ENCODE measurements around the gene TSHZ1. TPM values are rescaled to one million over a fixed set of nuclear protein-coding genes. Genes with fewer than 3 reads are reported as not detected.

The TSHZ1 gene
- total RNA-seq, 1 donor = 10.5 TPM

DNA sequence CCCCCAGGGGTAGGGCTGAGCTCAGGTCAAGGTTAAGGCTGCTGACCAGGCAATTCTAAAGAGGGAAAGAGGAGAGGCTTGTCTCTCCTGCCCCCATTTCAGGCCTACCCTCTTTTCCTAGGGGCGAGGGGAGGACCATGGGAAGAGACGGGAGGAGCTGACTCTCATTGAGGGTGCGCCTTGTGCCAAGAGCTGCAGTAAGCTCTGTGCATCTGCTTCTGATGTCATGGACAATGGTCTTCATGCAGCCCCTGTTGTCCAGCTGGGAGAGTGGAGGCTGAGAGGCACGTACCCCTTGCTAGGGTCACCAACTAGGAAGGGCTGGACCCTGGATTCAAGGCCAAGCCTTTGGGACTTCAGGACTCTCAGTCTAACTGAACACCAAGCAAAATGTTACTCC, 46.9 kb upstream of the TSHZ1 start:
- H3K9me3 ChIP-seq (ENCODE audit: low read depth, low read length) = no peaks in the 10 kb centered on the region
- peaks cover 3% of the 10 kb centered on the region for H3K4me1 ChIP-seq (ENCODE audit: insufficient read depth, low read length)
- H3K4me3 ChIP-seq (ENCODE audit: insufficient read depth, low read length) = no peak overlapping the region
- no peak overlapping the region for H3K4me2 ChIP-seq (ENCODE audit: insufficient read depth, low read length)
- no peaks in the 10 kb centered on the region for H3K79me2 ChIP-seq (ENCODE audit: insufficient read depth, low read length)
- H3K36me3 ChIP-seq (ENCODE audit: insufficient read depth, low read length) = no peaks in the 10 kb centered on the region
- no peak overlapping the region for H2AFZ ChIP-seq (ENCODE audit: low read length)
- no peak for DNase-seq (ENCODE audit: insufficient read length, low spot score, missing footprints)
- TF ChIP-seq, protein P1, sequence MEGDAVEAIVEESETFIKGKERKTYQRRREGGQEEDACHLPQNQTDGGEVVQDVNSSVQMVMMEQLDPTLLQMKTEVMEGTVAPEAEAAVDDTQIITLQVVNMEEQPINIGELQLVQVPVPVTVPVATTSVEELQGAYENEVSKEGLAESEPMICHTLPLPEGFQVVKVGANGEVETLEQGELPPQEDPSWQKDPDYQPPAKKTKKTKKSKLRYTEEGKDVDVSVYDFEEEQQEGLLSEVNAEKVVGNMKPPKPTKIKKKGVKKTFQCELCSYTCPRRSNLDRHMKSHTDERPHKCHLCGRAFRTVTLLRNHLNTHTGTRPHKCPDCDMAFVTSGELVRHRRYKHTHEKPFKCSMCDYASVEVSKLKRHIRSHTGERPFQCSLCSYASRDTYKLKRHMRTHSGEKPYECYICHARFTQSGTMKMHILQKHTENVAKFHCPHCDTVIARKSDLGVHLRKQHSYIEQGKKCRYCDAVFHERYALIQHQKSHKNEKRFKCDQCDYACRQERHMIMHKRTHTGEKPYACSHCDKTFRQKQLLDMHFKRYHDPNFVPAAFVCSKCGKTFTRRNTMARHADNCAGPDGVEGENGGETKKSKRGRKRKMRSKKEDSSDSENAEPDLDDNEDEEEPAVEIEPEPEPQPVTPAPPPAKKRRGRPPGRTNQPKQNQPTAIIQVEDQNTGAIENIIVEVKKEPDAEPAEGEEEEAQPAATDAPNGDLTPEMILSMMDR (IDR thresholded peaks at IDR 0.05; ENCODE audit: extremely low read depth, low read depth, low read length) = no peak
- peaks cover 18% of the 10 kb centered on the region for H3K27me3 ChIP-seq (ENCODE audit: insufficient read depth, low read length)
- no peak overlapping the region for H3K27ac ChIP-seq (ENCODE audit: low read depth, low read length)
- H4K20me1 ChIP-seq (ENCODE audit: insufficient read depth, low read length) = no peaks in the 10 kb centered on the region

GRCh38 chr18:75164479-75164878, 46.1 kb upstream of the TSHZ1 start:
- Histone ChIP-seq H3K27me3 (ENCODE audit: insufficient read depth, low read length) (peaks cover 17% of the 10 kb centered on the region), H4K20me1 (ENCODE audit: insufficient read depth, low read length) (no peaks in the 10 kb centered on the region), H3K27ac (ENCODE audit: low read depth, low read length) (no peak overlapping the region), H3K4me2 (ENCODE audit: insufficient read depth, low read length) (no peak overlapping the region), H3K4me3 (ENCODE audit: insufficient read depth, low read length) (no peak overlapping the region), H2AFZ (ENCODE audit: low read length) (no peak overlapping the region), H3K36me3 (ENCODE audit: insufficient read depth, low read length) (no peaks in the 10 kb centered on the region), H3K79me2 (ENCODE audit: insufficient read depth, low read length) (no peaks in the 10 kb centered on the region), H3K9me3 (ENCODE audit: low read depth, low read length) (no peaks in the 10 kb centered on the region), H3K4me1 (ENCODE audit: insufficient read depth, low read length) (peaks cover 3% of the 10 kb centered on the region)
- no peak for DNase-seq (ENCODE audit: insufficient read length, low spot score, missing footprints)
- TF ChIP-seq, protein P1 (IDR thresholded peaks at IDR 0.05; ENCODE audit: extremely low read depth, low read depth, low read length) = no peak

DNA sequence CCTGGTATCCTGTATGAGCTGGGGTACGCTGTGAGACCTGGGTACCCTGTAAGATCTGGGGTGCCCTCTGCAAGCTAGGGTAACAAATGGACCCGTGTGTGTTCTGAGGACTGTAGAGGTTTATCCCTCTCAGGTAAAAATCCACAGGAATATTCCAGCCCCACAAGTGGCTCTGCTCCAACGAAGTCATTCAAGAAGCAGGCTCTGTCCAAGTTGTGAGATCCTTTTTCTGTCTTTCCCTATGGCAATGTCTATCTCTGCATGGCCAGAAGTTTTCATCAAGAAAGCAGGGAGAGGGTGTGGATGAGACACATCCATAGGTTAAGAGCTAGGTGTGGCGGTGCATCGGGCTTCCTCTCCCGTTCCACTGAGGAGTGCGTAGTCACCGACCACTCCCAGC, 44.7 kb upstream of the TSHZ1 start:
- H3K9me3 ChIP-seq (ENCODE audit: low read depth, low read length) = no peaks in the 10 kb centered on the region
- H3K27ac ChIP-seq (ENCODE audit: low read depth, low read length) = no peak overlapping the region
- H3K27me3 ChIP-seq (ENCODE audit: insufficient read depth, low read length) = peaks cover 3% of the 10 kb centered on the region
- no peaks in the 10 kb centered on the region for H4K20me1 ChIP-seq (ENCODE audit: insufficient read depth, low read length)
- H3K36me3 ChIP-seq (ENCODE audit: insufficient read depth, low read length) = no peaks in the 10 kb centered on the region
- H2AFZ ChIP-seq (ENCODE audit: low read length) = no peak overlapping the region
- H3K4me1 ChIP-seq (ENCODE audit: insufficient read depth, low read length) = no peaks in the 10 kb centered on the region
- H3K4me3 ChIP-seq (ENCODE audit: insufficient read depth, low read length) = no peak overlapping the region
- TF ChIP-seq, protein P1 (IDR thresholded peaks at IDR 0.05; ENCODE audit: extremely low read depth, low read depth, low read length) = no peak
- DNase-seq (ENCODE audit: insufficient read length, low spot score, missing footprints) = no peak
- no peak overlapping the region for H3K4me2 ChIP-seq (ENCODE audit: insufficient read depth, low read length)
- no peaks in the 10 kb centered on the region for H3K79me2 ChIP-seq (ENCODE audit: insufficient read depth, low read length)

DNA sequence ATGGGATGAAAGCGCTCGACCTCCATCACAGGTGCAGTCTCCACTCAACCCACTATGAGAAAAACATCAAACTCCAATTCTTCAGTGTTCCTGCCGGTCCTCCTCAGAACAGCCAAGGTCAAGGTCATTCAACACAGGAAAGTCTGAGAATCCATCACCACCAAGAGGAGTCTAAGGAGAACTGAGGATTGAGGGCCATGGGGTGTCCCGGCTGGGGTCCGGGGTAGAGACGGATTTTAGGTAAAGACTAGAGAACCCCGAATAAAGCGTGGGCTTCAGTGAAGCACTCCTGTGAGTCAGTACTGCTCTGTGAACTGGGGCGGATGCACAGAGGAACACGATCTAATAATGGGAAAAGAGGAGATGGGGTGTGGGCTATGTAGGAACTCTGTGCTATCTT, 43.5 kb upstream of the TSHZ1 start:
- no peak for DNase-seq (ENCODE audit: insufficient read length, low spot score, missing footprints)
- Histone ChIP-seq H3K27me3 (ENCODE audit: insufficient read depth, low read length) (peaks cover 2% of the 10 kb centered on the region), H3K27ac (ENCODE audit: low read depth, low read length) (no peak overlapping the region), H3K4me2 (ENCODE audit: insufficient read depth, low read length) (no peak overlapping the region), H3K36me3 (ENCODE audit: insufficient read depth, low read length) (no peaks in the 10 kb centered on the region), H4K20me1 (ENCODE audit: insufficient read depth, low read length) (no peaks in the 10 kb centered on the region), H3K4me1 (ENCODE audit: insufficient read depth, low read length) (no peaks in the 10 kb centered on the region), H3K79me2 (ENCODE audit: insufficient read depth, low read length) (no peaks in the 10 kb centered on the region), H3K9me3 (ENCODE audit: low read depth, low read length) (no peaks in the 10 kb centered on the region), H3K4me3 (ENCODE audit: insufficient read depth, low read length) (no peak overlapping the region), H2AFZ (ENCODE audit: low read length) (no peak overlapping the region)
- TF ChIP-seq, protein P1 (IDR thresholded peaks at IDR 0.05; ENCODE audit: extremely low read depth, low read depth, low read length) = no peak
